HepG2 (cell line): ENCODE data around the gene ENTREP3. TPM values are rescaled to one million over a fixed set of nuclear protein-coding genes. Genes with fewer than 3 reads are reported as not detected.

Source experiments
- ATAC-seq: fragments of 200-7000 bp; cut with Tn5 transposase; 3 replicates; pipeline ENCODE4 v1.9.1; 2020; ENCODE audit warnings: mild to moderate bottlenecking, moderate library complexity
- BruUV-seq: library from RNA; stranded (reverse); fragments of 400-500 nt; replicated peaks from 2 replicates; lab custom pipeline; 2021; lab: Mats Ljungman, UMichigan
- CTCF ChIA-PET: fragments of 300-600 bp; formaldehyde crosslinking; extraction: SDS; loops from one replicate; lab custom pipeline; 2021; ENCODE audit warnings: low total read pairs, inconsistent platforms, low intra/inter-chr PET ratio; lab: Yijun Ruan, JAX
- POLR2A ChIA-PET: fragments of 350-600 bp; sonication (Branson Sonifier 250); formaldehyde crosslinking; loops from one replicate; lab custom pipeline; 2020; ENCODE audit warnings: antibody characterized with exemption, inconsistent platforms; lab: Yijun Ruan, JAX
- DNase-seq: peaks from one replicate; pipeline ENCODE4 v3.0.0-alpha.2; 2015; ENCODE audit warnings: low spot score
- FAIRE-seq: peaks from 3 replicates; lab custom pipeline; 2011; peaks lifted over from hg19 to GRCh38; lab: Jason Lieb, UNC
- H2AFZ ChIP-seq: one replicate; pipeline ENCODE4 v1.6.1; 2011; ENCODE audit warnings: low read length, inconsistent platforms
- H3K27ac ChIP-seq: fragments of 300-600 bp; 3 replicates; pipeline ENCODE4 v1.8.0; 2011; ENCODE audit warnings: mixed run types, mild to moderate bottlenecking, mixed read lengths, low read length, inconsistent platforms; ENCODE audit not compliant: insufficient read depth; ENCODE audit errors: extremely low read length
- H3K27me3 ChIP-seq, 2 experiments: fragments of 200-600 bp in 1 of 2; 2 replicates in 1 of 2; 3 replicates in 1 of 2; pipeline versions ENCODE4 v1.6.0 to v1.8.0; 2011; ENCODE audit warnings: low read length in 2 of 2, mild to moderate bottlenecking in 2 of 2, moderate library complexity in 2 of 2, inconsistent platforms in 1 of 2; ENCODE audit not compliant: insufficient read depth in 2 of 2, control insufficient read depth in 1 of 2
- H3K36me3 ChIP-seq, 2 experiments: fragments of 200-600 bp in 1 of 2; replicated peaks in 1 of 2; 2 replicates in 1 of 2; 3 replicates in 1 of 2; pipeline versions ENCODE4 v1.5.1 to v1.8.0; 2011; ENCODE audit warnings: low read length in 2 of 2, inconsistent platforms in 1 of 2; ENCODE audit not compliant: insufficient read depth in 2 of 2, control insufficient read depth in 1 of 2
- H3K4me1 ChIP-seq: 2 replicates; pipeline ENCODE4 v1.5.1; 2012; ENCODE audit warnings: low read length, inconsistent platforms; ENCODE audit not compliant: insufficient read depth
- H3K4me2 ChIP-seq: 2 replicates; pipeline ENCODE4 v1.6.0; 2011; ENCODE audit warnings: low read depth, low read length, inconsistent platforms
- H3K4me3 ChIP-seq, 3 experiments: fragments of 200-600 bp in 1 of 3; sonication (generic), shearing (Covaris generic) in 1 of 3; replicated peaks in 1 of 3; 2 replicates each; pipeline ENCODE4 v1.5.1; 2011 to 2016; ENCODE audit warnings: low read length in 3 of 3, inconsistent platforms in 2 of 3, low read depth in 2 of 3, mild to moderate bottlenecking in 2 of 3, control low read depth in 1 of 3, mixed read lengths in 1 of 3; ENCODE audit not compliant: insufficient read depth in 1 of 3
- H3K79me2 ChIP-seq: one replicate; pipeline ENCODE4 v1.6.1; 2011; ENCODE audit warnings: low read length, inconsistent platforms; ENCODE audit not compliant: insufficient read depth
- H3K9ac ChIP-seq: 2 replicates; pipeline ENCODE4 v1.6.0; 2011; ENCODE audit warnings: mild to moderate bottlenecking, low read depth, low read length, inconsistent platforms; ENCODE audit not compliant: insufficient read depth
- H3K9me3 ChIP-seq: 2 replicates; pipeline ENCODE4 v1.5.1; 2012; ENCODE audit warnings: mild to moderate bottlenecking, low read length
- H4K20me1 ChIP-seq: 2 replicates; pipeline ENCODE4 v1.6.0; 2011; ENCODE audit warnings: inconsistent platforms, mild to moderate bottlenecking, low read length, moderate library complexity; ENCODE audit not compliant: insufficient read depth
- DMAP1 ChIP-seq: IDR thresholded peaks from 2 replicates; pipeline ENCODE4 v1.6.1; 2016
- JUNB ChIP-seq: sonication (generic); formaldehyde crosslinking; IDR thresholded peaks from 2 replicates; pipeline ENCODE4 v1.8.0; 2022; ENCODE audit warnings: missing genetic modification reagents, mild to moderate bottlenecking, borderline replicate concordance
- KAT2B ChIP-seq: fragments of 150-350 bp; IDR thresholded peaks from 2 replicates; pipeline ENCODE4 v1.6.1; 2014; ENCODE audit warnings: low read depth, low read length, borderline replicate concordance
- POLR2A ChIP-seq, 2 experiments: IDR thresholded peaks; 2 replicates each; pipeline ENCODE4 v1.6.1; 2011; ENCODE audit warnings: low read depth in 2 of 2, low read length in 2 of 2, mild to moderate bottlenecking in 1 of 2, moderate library complexity in 1 of 2; ENCODE audit not compliant: insufficient read depth in 1 of 2
- SIN3B ChIP-seq: fragments of 150-350 bp; IDR thresholded peaks from 2 replicates; pipeline ENCODE4 v1.6.1; 2014; ENCODE audit warnings: low read length
- SNAI1 ChIP-seq: sonication (generic); formaldehyde crosslinking; IDR thresholded peaks from 2 replicates; pipeline ENCODE4 v1.5.0; 2020; ENCODE audit warnings: mild to moderate bottlenecking, missing genetic modification reagents, borderline replicate concordance
- SNRNP70 ChIP-seq: fragments of 200-400 bp; formaldehyde crosslinking; IDR thresholded peaks from 2 replicates; pipeline ENCODE4 v1.6.1; 2017; ENCODE audit warnings: mild to moderate bottlenecking, low read depth, low read length, moderate library complexity
- SRSF1 ChIP-seq: fragments of 200-400 bp; formaldehyde crosslinking; optimal IDR thresholded peaks from 2 replicates; pipeline ENCODE3; 2017; ENCODE audit warnings: mild to moderate bottlenecking, low read depth, low read length, moderate library complexity
- THAP11 ChIP-seq: IDR thresholded peaks from 2 replicates; pipeline ENCODE4 v1.6.1; 2016; ENCODE audit warnings: missing biosample characterization, missing genetic modification reagents
- ZBTB20 ChIP-seq: sonication (generic); formaldehyde crosslinking; IDR thresholded peaks from 2 replicates; pipeline ENCODE4 v1.8.1; 2023; ENCODE audit warnings: missing genetic modification reagents, low read depth, mild to moderate bottlenecking, borderline replicate concordance
- ZNF564 ChIP-seq: sonication (generic); formaldehyde crosslinking; IDR thresholded peaks from 2 replicates; pipeline ENCODE4 v1.8.1; 2023; ENCODE audit warnings: mild to moderate bottlenecking, missing genetic modification reagents
- ZNF780A ChIP-seq: sonication (generic); formaldehyde crosslinking; IDR thresholded peaks from 2 replicates; pipeline ENCODE4 v1.8.0; 2022; ENCODE audit warnings: mild to moderate bottlenecking, missing genetic modification reagents, moderate library complexity
- ZNF792 ChIP-seq: IDR thresholded peaks from 2 replicates; pipeline ENCODE4 v1.6.1; 2016
- ZNF883 ChIP-seq: sonication (generic); formaldehyde crosslinking; IDR thresholded peaks from 2 replicates; pipeline ENCODE4 v1.5.1; 2020; ENCODE audit warnings: mild to moderate bottlenecking, missing genetic modification reagents; ENCODE audit errors: not compliant biosample characterization
- ZSCAN21 ChIP-seq: sonication (generic); formaldehyde crosslinking; IDR thresholded peaks from 2 replicates; pipeline ENCODE4 v1.8.0; 2022; ENCODE audit warnings: mild to moderate bottlenecking, missing genetic modification reagents, moderate library complexity, borderline replicate concordance
- ZSCAN29 ChIP-seq: sonication (generic); formaldehyde crosslinking; conservative IDR thresholded peaks from 2 replicates; pipeline ENCODE4 v1.4.0; 2020; ENCODE audit warnings: mild to moderate bottlenecking, missing genetic modification reagents
- ZSCAN9 ChIP-seq: IDR thresholded peaks from 2 replicates; pipeline ENCODE4 v1.6.1; 2016; ENCODE audit warnings: borderline replicate concordance
- WGBS: methylation state at CpG from one replicate; pipeline ENCODE4 v1.1.6; 2017; ENCODE audit warnings: low lambda C conversion rate; 5-methylcytosine and 5-hydroxymethylcytosine counted together
- in situ Hi-C: cut with HindIII; loops from 2 replicates; pipeline ENCODE4 v1.10.0; 2017; ENCODE audit warnings: low pct_unique_long_range_greater_than_20kb; ENCODE audit not compliant: extremely low pct_ligation_motif_present
- intact Hi-C: fragments of 100-400 bp; cut with micrococcal nuclease; formaldehyde crosslinking; loops from one replicate; pipeline ENCODE4 v1.10.0; 2022; ENCODE audit not compliant: unreplicated experiment
- polyA plus RNA-seq, 8 experiments: library from polyadenylated mRNA; depleted of rRNA in 3 of 8; stranded (reverse) in 7 of 8; unstranded in 1 of 8; fragments of >200 nt; fragmentation: Illumina TruSeq in 4 of 8; extraction: Trizol in 4 of 8; gene quantifications; 2 replicates each; pipeline versions ENCODE4 v1.2.1 to v1.2.3, GENCODE V29; 2011 to 2016; ENCODE audit warnings: low read depth in 4 of 8, missing spikeins in 1 of 8, mixed read lengths in 1 of 8; ENCODE audit not compliant: insufficient read depth in 1 of 8
- total RNA-seq, 5 experiments: library from RNA; depleted of rRNA; stranded (reverse); fragments of >200 nt; fragmentation: Illumina TruSeq; extraction: Trizol; gene quantifications; 2 replicates each; pipeline ENCODE4 v1.2.3, GENCODE V29; 2016; ENCODE audit warnings: low read depth in 1 of 5
- TF ChIP-seq, protein P1 (sequence below): sonication (generic); formaldehyde crosslinking; IDR thresholded peaks from 2 replicates; pipeline ENCODE4 v1.4.0; 2020; ENCODE audit warnings: missing genetic modification reagents
- TF ChIP-seq, protein P2 (sequence below): conservative IDR thresholded peaks from 2 replicates; pipeline ENCODE4 v1.6.1; 2018; ENCODE audit warnings: missing genetic modification reagents
- TF ChIP-seq, protein P3 (sequence below): sonication (generic); formaldehyde crosslinking; IDR thresholded peaks from 2 replicates; pipeline ENCODE4 v1.8.1; 2023; ENCODE audit warnings: missing genetic modification reagents, mild to moderate bottlenecking, borderline replicate concordance

Gene ENTREP3
- total and polyA plus RNA-seq, 2 of the 13 experiments (the other 11 are each of a cell fraction or from before 2014, with no cell fraction given): 4.1 to 9.9 TPM

DNA sequence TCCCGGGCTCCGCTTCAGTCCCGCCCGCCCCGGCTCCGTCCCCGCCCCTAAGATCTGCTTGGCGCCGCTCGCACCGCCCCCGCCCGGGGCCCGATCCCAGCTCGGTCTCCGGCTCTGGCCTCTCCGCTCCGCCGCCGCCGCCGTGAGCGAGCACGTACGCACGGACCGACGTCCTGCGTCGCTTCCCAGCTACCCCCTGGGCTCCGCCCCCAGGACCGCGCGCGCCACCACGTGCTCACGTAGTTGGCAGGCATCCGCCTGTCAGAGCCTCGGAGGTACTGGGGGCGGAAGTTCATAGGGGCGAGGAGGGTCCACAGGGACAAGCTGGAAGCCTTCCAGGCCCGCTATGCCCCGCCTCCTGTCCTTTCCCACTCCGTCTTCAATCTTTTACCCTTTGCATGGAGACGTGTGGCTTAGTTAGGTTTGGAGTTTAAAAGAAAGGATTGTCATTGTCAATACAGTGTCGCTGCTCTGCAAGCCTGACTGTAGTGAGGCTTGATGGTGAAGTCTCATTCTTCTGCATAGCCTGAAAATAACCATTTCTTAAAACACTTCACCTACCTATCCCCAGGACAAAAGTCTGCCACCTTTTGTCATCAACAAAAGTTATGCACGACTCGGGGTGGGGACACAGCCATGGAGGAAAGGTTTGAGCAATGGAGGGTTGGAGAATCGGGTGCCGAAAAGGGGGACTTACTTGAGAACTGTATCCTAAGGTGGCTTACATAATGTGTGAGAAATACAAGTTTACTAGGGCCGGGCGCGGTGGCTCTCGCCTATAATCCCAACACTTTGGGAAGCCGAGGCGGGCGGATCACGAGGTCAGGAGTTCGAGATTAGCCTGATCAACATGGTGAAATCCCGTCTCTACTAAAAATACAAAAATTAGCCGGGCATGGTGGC lies 18.3 kb upstream of the ENTREP3 start, which contains the start of gene CLK2 (continued):
- peak; percentile 50 for TF ChIP-seq ZNF883 (CRISPR knock-in tag)
- TF ChIP-seq SRSF1: peak; percentile 75
- TF ChIP-seq THAP11: peak; percentile 95
- no peak for TF ChIP-seq ZBTB20
- peak; percentile 72; the same call in 1 of the 2 replicates for TF ChIP-seq ZNF792 (CRISPR knock-in tag)
- TF ChIP-seq, all 625 proteins: peak for 211

DNA sequence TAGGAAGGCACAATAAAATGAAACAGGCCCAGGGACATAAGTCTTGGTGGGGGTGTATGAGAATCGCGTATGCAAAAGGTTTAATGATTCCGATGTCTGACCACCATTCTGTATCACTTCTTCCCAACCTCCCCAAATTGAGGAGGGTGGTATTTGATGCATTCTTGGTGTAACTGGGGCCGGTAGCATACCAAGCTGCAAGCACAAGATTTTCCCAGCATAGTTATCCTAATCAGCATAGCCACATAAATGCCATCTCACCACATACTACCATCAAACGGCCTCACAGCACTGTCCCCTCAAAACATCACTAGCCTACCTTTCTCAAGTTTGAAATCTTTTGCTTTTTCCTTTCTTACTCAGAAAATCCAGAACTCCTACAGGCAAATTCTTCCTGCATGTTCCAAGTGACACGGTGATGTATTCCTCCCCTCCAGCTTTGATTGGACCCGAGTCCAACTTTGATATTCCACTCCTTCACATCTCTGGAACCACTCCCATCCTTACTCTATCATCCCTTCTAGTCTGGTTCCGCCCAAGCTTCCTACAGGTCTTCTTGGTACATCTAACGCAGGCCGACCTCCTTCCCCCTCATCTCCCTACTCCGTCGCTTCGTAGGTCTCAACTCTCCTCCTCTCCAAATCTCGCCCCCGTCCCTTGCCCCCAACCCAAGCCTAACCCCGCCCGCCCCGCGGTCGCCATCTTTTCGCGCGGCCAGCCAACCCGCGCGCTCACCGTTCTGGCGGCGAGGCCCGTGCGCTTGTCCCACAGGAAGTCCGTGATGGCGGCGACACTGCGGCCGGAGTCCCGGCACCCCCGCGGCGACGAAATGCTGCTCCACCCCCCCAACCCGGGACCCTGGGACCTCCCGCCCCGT lies 17.4 kb upstream of the ENTREP3 start:
- 6% methylated on average over 31 of the region's 44 CpGs for WGBS
- Histone ChIP-seq H4K20me1 (no peaks in the 10 kb centered on the region), H3K4me3 (peak overlapping the region; percentile 83 to 92 (median 84)), H3K27me3 (no peaks in the 10 kb centered on the region; a peak in 1 of 5 replicates), H3K9ac (peak overlapping the region; percentile 77), H2AFZ (no peak overlapping the region), H3K4me2 (peak overlapping the region; percentile 87), H3K4me1 (peaks cover 47% of the 10 kb centered on the region), H3K27ac (peak overlapping the region; percentile 82), H3K9me3 (no peaks in the 10 kb centered on the region), H3K79me2 (peaks cover 28% of the 10 kb centered on the region), H3K36me3 (peaks cover 13 to 31% of the 10 kb centered on the region in 2 experiments)
- intact Hi-C loops (no loop called here), in situ Hi-C loops (no loop called here)
- peak; percentile 69 for ATAC-seq
- CTCF ChIA-PET: interaction anchor here (1.5 kb wide), 1 partner anchor 22 kb away, joined by 3 read pairs; no protein-coding TSS in a partner anchor
- FAIRE-seq: no peak
- POLR2A ChIA-PET: interaction anchor here (0.7 to 3.3 kb wide), 24 partner anchors 10 to 713 kb away, joined by 3 to 69 read pairs (median 4); partner anchors contain the start of genes ENTREP3, FDPS, GON4L and MTX1
- DNase-seq: peak; percentile 42
- TSS peak; percentile 78 for BruUV-seq
- no peak for TF ChIP-seq SNRNP70
- 0 out of 2 replicates have a peak, but pooled peaks have one; percentile 57 for TF ChIP-seq ZNF564
- no peak for TF ChIP-seq ZSCAN21
- TF ChIP-seq, protein P1, sequence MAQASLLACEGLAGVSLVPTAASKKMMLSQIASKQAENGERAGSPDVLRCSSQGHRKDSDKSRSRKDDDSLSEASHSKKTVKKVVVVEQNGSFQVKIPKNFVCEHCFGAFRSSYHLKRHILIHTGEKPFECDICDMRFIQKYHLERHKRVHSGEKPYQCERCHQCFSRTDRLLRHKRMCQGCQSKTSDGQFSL: peak; percentile 57; the same call in 1 of the 2 replicates
- no peak for TF ChIP-seq KAT2B
- TF ChIP-seq JUNB: no peak
- 0 out of 2 replicates have a peak, but pooled peaks have one; percentile 52 for TF ChIP-seq SNAI1 (CRISPR knock-in tag)
- no peak for TF ChIP-seq ZNF780A
- 0 out of 4 replicates have a peak, but pooled peaks of 1 of the 2 experiments have one; percentile 20 for TF ChIP-seq POLR2A (IDR thresholded peaks at IDR 0.05; ENCODE audit: insufficient read depth in 1 of 2, low read depth in 2 of 2, low read length in 2 of 2)
- peak; percentile 54; the same call in 1 of the 2 replicates for TF ChIP-seq DMAP1 (CRISPR knock-in tag)
- 0 out of 2 replicates have a peak, but pooled peaks have one; percentile 23 for TF ChIP-seq SIN3B
- no peak for TF ChIP-seq ZSCAN9 (CRISPR knock-in tag)
- no peak for TF ChIP-seq ZSCAN29 (CRISPR knock-in tag)
- TF ChIP-seq, protein P2, sequence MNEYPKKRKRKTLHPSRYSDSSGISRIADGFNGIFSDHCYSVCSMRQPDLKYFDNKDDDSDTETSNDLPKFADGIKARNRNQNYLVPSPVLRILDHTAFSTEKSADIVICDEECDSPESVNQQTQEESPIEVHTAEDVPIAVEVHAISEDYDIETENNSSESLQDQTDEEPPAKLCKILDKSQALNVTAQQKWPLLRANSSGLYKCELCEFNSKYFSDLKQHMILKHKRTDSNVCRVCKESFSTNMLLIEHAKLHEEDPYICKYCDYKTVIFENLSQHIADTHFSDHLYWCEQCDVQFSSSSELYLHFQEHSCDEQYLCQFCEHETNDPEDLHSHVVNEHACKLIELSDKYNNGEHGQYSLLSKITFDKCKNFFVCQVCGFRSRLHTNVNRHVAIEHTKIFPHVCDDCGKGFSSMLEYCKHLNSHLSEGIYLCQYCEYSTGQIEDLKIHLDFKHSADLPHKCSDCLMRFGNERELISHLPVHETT (CRISPR knock-in tag): no peak
- TF ChIP-seq, protein P3, sequence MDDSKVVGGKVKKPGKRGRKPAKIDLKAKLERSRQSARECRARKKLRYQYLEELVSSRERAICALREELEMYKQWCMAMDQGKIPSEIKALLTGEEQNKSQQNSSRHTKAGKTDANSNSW (CRISPR knock-in tag): no peak; the same call in 1 of the 2 replicates
